HCT116 (cell line): ENCODE data around the gene SLC5A2.

Source experiments
- CEBPB ChIP-seq: IDR thresholded peaks from 2 replicates; pipeline ENCODE4 v1.6.1; 2012; ENCODE audit warnings: low read depth
- EZH2phosphoT487 ChIP-seq: fragments of 200-600 bp; IDR thresholded peaks from 2 replicates; pipeline ENCODE4 v1.6.1; 2018; ENCODE audit warnings: antibody characterized with exemption, borderline replicate concordance
- JUND ChIP-seq: IDR thresholded peaks from 2 replicates; pipeline ENCODE4 v1.6.1; 2012
- POLR2A ChIP-seq: IDR thresholded peaks from 2 replicates; pipeline ENCODE4 v1.7.0; 2011; ENCODE audit warnings: borderline replicate concordance; ENCODE audit not compliant: insufficient read depth, insufficient read length; ENCODE audit errors: extremely low read depth
- POLR2AphosphoS5 ChIP-seq: IDR thresholded peaks from 2 replicates; pipeline ENCODE4 v1.6.1; 2011; ENCODE audit warnings: mild to moderate bottlenecking, low read depth, low read length, moderate library complexity
- RAD21 ChIP-seq: IDR thresholded peaks from 2 replicates; pipeline ENCODE4 v1.6.1; 2012; ENCODE audit warnings: low read depth, mild to moderate bottlenecking
- SP1 ChIP-seq: IDR thresholded peaks from 2 replicates; pipeline ENCODE4 v1.6.1; 2012; ENCODE audit warnings: low read depth
- TF ChIP-seq, protein P1 (sequence below), 3 experiments: fragments of 200-600 bp in 1 of 3; sonication (generic) in 1 of 3; IDR thresholded peaks in 2 of 3; conservative IDR thresholded peaks in 1 of 3; 2 replicates each; pipeline ENCODE4 v1.5.1; 2012 to 2017; ENCODE audit warnings: low read depth in 2 of 3, low read length in 2 of 3, antibody characterized with exemption in 1 of 3, borderline replicate concordance in 1 of 3, control low read depth in 1 of 3, mild to moderate bottlenecking in 1 of 3, mixed read lengths in 1 of 3, mixed run types in 1 of 3, moderate library complexity in 1 of 3; ENCODE audit not compliant: insufficient read depth in 1 of 3
- TF ChIP-seq, protein P2 (sequence below): IDR thresholded peaks from 2 replicates; pipeline ENCODE4 v1.6.1; 2012; ENCODE audit warnings: low read depth

DNA sequence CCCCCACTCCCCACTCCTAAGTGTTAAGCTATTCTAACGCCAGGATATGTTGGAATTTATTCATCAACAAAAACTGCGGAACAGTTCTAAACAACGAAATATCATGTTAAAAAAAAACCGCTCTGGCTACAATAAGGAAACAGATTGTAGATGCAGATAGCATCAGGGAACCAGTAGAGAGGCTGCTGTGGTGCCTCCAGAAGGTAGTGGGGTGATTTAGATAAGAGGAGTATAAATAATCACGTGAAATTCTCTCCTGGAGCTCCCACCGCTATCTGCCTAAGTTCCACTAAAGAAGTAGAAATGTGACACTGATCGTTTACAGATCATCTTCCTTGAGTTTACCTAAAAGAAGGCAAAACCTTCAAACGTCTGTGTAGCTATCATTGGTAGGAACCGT, 52.8 kb downstream of the SLC5A2 start:
- TF ChIP-seq CEBPB = no peak
- no peak for TF ChIP-seq SP1
- TF ChIP-seq, protein P1, sequence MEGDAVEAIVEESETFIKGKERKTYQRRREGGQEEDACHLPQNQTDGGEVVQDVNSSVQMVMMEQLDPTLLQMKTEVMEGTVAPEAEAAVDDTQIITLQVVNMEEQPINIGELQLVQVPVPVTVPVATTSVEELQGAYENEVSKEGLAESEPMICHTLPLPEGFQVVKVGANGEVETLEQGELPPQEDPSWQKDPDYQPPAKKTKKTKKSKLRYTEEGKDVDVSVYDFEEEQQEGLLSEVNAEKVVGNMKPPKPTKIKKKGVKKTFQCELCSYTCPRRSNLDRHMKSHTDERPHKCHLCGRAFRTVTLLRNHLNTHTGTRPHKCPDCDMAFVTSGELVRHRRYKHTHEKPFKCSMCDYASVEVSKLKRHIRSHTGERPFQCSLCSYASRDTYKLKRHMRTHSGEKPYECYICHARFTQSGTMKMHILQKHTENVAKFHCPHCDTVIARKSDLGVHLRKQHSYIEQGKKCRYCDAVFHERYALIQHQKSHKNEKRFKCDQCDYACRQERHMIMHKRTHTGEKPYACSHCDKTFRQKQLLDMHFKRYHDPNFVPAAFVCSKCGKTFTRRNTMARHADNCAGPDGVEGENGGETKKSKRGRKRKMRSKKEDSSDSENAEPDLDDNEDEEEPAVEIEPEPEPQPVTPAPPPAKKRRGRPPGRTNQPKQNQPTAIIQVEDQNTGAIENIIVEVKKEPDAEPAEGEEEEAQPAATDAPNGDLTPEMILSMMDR (IDR thresholded peaks at IDR 0.05 in 2 of 3, conservative IDR thresholded peaks at IDR 0.05 in 1 of 3; ENCODE audit: borderline replicate concordance in 1 of 3, insufficient read depth in 1 of 3, low read depth in 2 of 3, low read length in 2 of 3) = no peak
- no peak for TF ChIP-seq POLR2AphosphoS5
- TF ChIP-seq, protein P2, sequence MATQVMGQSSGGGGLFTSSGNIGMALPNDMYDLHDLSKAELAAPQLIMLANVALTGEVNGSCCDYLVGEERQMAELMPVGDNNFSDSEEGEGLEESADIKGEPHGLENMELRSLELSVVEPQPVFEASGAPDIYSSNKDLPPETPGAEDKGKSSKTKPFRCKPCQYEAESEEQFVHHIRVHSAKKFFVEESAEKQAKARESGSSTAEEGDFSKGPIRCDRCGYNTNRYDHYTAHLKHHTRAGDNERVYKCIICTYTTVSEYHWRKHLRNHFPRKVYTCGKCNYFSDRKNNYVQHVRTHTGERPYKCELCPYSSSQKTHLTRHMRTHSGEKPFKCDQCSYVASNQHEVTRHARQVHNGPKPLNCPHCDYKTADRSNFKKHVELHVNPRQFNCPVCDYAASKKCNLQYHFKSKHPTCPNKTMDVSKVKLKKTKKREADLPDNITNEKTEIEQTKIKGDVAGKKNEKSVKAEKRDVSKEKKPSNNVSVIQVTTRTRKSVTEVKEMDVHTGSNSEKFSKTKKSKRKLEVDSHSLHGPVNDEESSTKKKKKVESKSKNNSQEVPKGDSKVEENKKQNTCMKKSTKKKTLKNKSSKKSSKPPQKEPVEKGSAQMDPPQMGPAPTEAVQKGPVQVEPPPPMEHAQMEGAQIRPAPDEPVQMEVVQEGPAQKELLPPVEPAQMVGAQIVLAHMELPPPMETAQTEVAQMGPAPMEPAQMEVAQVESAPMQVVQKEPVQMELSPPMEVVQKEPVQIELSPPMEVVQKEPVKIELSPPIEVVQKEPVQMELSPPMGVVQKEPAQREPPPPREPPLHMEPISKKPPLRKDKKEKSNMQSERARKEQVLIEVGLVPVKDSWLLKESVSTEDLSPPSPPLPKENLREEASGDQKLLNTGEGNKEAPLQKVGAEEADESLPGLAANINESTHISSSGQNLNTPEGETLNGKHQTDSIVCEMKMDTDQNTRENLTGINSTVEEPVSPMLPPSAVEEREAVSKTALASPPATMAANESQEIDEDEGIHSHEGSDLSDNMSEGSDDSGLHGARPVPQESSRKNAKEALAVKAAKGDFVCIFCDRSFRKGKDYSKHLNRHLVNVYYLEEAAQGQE = no peak
- no peak for TF ChIP-seq RAD21
- no peak for TF ChIP-seq POLR2A
- no peak for TF ChIP-seq JUND
- no peak for TF ChIP-seq EZH2phosphoT487
